Stimulated activated CD4-positive, alpha-beta T cell treated with anti-CD3 and anti-CD28 coated beads, Interleukin-15, amount 100 ng/mL, for 24 hours (primary cell): ENCODE data around the gene NXPH3.

Experiments
- DNase-seq: peaks from one replicate; pipeline ENCODE4 v3.0.0-alpha.2; 2020

The NXPH3 gene

DNA sequence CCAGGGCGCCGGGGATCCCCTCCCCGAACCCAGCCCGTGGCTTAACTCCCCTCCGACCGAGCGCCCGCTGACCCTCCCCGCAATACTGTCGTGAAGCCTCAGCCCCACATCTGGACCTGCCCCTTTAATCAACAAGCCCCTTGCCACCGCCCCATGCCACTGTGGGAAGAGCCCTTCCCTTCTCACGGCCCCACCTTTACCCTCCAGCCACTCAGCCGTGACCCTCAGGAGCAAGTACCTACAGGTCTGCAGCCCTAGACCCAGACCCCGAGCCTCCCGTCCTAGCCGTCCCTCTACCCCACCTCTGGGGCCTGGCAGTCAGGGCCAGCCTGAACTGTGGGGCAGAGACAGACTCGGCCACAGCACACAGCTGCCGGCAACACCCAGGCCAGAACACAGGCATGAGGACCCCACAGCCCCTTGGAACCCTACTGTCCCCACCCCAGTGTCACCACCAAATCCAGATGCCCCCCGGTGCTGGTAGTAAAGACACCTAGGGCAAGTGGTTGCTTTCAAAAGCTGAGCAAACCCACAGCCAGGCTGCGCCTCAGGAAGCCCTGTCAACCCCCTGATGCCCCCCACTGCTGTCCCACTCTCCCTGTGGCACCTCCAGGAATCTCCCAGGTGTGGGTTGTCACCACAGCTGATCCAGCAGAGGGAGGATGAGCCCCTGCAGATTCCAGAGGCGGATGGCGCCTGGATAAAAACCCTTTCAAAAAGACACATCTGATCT lies 1.4 kb downstream of the NXPH3 start:
- no peak for DNase-seq

DNA sequence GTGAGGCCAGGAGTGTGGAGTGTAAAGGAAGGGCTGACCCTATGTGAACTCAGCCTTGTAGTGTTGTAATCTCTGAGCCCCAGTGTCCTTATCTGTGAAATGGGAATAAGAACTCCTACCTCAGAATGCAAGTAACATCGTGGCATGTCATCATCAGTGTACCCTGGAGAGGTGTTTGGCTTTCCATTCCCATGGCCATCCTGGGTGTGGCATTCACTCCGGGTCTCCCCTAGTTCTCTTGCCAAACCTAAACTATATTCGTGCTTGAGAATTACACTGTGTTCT lies 1.9 kb downstream of the NXPH3 start:
- DNase-seq, result no peak

DNA sequence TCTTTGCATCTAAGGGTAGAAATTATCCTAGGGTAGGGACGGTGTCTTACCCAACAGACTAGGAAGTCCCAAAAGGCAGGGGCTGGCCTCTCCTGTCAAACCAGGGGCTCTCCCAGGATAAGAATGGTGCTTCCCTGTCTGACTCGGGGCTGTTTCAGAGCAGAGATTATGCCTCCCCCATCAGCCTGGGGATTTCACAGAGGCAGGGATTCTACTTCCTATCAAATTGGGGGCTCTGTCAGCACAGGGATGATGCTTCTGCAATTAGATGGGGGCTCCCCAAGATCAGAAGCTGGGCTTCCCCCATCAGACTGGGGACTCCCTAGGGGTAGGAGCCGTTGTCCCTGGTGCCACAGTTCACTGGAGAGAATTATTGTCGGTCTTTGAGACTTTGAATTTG lies 2.3 kb downstream of the NXPH3 start:
- no peak for DNase-seq

DNA sequence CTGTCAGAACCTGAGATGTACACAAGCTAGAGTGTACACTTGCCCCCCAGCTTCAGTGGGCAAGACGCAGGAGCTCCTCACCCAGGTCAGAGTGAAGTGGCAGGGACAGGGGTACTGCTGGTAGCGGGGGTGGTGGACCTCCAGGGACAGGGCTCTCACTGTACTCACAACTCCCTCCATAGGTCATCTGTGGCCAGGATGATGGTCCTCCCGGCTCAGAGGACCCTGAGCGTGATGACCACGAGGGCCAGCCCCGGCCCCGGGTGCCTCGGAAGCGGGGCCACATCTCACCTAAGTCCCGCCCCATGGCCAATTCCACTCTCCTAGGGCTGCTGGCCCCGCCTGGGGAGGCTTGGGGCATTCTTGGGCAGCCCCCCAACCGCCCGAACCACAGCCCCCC lies 2.7 kb downstream of the NXPH3 start:
- no peak for DNase-seq

DNA sequence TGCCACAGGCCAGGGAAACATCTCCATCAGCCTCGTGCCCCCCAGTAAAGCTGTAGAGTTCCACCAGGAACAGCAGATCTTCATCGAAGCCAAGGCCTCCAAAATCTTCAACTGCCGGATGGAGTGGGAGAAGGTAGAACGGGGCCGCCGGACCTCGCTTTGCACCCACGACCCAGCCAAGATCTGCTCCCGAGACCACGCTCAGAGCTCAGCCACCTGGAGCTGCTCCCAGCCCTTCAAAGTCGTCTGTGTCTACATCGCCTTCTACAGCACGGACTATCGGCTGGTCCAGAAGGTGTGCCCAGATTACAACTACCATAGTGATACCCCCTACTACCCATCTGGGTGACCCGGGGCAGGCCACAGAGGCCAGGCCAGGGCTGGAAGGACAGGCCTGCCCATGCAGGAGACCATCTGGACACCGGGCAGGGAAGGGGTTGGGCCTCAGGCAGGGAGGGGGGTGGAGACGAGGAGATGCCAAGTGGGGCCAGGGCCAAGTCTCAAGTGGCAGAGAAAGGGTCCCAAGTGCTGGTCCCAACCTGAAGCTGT lies 3.4 kb downstream of the NXPH3 start:
- no peak for DNase-seq

DNA sequence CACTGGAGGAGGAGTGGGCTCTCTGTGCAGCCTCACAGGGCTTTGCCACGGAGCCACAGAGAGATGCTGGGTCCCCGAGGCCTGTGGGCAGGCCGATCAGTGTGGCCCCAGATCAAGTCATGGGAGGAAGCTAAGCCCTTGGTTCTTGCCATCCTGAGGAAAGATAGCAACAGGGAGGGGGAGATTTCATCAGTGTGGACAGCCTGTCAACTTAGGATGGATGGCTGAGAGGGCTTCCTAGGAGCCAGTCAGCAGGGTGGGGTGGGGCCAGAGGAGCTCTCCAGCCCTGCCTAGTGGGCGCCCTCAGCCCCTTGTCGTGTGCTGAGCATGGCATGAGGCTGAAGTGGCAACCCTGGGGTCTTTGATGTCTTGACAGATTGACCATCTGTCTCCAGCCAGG lies 3.9 kb downstream of the NXPH3 start:
- no peak for DNase-seq

DNA sequence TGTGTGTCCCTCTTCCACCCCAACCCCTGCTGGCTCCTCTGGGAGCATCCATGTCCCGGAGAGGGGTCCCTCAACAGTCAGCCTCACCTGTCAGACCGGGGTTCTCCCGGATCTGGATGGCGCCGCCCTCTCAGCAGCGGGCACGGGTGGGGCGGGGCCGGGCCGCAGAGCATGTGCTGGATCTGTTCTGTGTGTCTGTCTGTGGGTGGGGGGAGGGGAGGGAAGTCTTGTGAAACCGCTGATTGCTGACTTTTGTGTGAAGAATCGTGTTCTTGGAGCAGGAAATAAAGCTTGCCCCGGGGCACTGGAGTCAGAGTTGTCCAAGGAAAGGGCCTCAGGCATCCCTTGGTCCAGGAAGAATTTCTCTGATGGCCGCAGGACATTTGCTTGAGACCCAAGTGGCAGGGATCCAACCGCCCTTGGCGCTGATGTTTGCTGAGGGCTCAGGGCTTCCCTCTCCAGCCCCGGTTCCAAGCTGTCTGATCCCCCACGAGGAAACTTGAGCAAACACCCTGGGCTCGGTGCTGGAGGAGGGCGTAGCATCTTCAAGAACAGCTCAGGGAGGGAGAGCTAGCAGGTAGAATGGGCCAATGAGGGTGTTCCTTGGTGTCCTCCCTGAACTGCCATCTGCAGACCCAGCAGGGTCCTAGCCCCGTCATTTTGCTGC lies 4.5 kb downstream of the NXPH3 start:
- DNase-seq, result no peak

DNA sequence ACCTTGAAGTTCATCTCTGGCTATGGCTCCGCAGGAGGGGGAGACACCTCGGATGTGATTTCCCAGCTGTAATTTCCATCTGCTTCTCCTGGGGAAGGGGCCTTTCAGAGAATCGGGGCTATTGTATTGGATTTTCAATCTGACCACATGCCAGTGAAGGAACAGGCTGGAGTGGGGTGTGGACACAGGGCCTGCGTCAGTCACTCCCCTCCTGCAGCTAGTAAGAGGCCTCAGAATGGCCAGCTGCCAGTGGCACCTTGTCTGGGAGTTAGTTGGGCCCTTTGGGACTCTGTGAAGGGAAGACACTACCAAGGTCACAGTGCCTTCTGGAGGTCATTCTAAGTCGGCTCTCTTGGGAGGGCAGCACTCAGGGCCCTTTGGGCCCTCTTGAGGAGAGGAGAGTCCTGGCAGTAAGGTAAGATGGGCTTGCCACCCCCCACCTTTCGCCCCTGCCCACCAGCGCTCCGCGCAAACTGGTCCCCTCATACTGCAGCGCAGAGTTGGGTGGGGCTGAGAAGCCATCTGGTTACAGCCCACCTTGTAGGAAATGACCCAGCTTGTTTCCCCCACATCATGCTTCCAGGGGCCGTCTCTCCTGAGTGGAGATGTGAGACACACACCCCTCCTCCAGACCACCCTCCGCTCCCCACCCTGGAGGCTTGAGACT lies 5.4 kb downstream of the NXPH3 start:
- DNase-seq, result no peak

DNA sequence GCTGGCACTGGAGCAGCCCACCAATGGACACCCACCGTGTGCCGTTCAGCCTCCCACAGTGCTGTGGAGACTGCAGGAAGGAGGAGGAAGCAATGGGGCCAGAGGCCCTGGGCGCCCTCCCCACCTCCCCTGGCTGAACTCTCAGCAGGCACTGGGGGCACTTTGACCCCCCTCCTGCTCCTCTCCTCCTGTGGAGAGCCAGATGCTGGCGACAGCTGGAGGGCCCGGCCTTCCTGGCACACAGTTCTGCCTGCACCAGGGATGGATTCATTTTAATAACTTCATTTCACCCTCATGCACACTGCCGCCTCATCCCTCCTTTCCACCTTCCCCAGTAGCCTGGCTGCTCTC lies 6.0 kb downstream of the NXPH3 start:
- no peak for DNase-seq

DNA sequence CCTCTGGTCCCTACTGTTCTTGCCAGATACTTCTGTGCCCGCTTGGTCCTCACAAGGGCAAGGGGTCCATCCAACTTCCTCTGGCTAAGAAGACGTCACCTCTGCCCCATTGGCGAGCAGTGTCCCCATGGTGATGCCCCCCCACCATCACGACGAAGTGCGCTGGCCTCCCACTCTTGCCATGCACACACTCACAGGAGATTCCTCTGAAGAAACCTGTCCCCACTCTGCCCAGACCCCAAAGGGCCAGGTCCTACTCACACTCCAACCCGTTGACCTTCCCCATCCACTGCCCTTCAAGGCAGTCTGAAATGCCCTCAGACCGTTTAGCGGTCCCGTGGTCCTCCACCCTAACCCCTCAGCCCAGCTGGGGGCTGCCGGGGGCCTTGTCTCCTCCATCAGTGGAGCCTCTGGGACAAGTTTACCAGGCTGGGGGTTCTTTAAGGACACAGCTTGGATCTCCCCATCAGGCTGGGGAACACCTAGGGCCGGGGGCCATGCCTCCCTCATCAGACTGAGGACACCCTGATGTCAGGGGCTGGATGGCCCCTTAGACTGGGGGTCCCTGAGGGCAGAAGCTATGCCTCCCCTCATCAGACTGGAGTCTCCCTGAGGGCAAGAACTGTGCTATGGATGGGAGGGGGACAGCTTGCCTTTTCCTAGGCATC lies 6.5 kb downstream of the NXPH3 start:
- DNase-seq, result no peak

DNA sequence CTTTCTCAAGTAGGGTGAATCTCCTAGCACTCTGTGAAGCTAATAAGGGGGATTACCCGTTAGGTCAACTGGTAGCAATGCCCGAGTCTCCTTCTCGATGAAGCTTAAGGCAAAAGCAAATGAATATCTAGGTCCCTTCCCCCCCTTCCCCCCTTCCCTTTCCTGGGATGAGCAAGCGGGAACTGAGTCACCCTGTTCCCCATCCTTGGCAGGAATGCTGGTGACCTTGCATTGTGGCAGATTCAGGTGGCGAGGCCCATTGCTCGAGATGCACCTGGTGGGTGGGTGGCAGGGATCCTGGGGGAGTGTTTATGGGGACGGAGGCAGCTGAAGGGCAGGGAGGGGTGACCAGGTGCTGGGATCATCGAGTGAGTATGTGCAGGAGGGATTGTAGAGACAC lies 7.1 kb downstream of the NXPH3 start:
- no peak for DNase-seq

DNA sequence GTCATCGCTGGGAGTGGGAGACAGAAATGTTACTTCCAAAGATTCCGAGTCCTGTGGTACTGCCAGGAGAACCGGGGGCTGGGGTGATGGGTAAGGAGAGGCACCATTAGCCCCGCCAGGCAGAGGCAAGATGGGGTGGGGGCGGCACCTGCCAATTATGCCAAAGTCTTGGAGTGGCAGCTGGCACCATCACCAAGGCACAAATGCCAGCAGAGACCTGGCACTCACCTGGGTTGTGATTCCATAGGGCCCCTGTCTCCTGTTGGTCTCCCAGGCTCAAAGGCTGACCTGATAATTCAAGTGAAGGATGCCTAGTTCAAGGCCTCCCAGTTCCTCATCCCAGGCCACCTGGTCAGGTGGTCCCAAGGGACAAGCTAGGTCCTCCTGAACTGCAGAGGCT lies 7.6 kb downstream of the NXPH3 start:
- no peak for DNase-seq

DNA sequence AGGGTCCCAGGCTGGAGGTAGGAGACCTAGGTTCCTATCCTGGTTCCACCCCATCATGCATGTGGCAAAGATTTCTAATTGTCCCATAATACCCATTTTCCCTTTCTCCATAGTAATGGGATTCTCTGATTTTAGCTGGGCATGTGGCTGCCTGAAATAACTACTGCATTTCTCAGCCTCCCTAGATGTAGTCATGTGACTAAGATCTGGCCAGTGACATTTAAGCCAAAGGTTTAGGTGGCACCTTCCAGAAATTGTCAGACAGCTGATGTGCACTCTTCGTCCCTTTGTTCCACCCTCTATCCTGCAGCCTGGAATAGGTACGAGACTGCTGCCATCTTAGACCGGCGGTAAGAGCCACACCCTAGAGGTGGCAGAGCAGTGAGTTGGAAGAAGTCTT lies 8.2 kb downstream of the NXPH3 start:
- DNase-seq, result no peak

DNA sequence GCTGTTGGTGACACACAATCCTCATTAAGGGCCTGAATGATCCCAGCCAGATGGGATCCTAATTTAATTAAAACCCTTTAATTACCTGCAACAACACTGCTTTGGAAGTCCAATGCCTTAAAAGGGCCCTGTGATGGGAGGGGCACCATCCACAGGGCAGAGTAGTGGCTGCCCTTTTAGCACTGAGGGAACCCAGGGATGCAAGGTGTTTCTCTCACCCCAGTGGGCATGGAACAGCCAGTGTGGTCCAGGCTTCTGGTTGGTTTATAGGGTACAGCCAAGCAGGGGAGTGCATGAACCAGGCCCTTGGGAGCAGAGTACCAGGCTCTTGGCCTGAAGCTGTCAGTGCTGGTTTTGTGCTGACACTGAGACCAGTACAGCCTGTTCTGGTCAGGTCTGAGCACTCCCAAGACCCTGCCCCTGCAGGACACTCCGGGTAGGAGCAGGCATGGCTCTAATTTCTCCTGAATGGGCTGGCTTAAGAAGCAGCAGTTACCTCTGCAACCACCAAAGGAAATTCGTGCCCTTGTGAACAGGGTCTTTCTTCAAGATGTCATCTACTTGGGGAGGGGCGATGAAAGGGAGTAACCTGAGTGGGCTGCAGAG lies 9.9 kb downstream of the NXPH3 start:
- no peak for DNase-seq

DNA sequence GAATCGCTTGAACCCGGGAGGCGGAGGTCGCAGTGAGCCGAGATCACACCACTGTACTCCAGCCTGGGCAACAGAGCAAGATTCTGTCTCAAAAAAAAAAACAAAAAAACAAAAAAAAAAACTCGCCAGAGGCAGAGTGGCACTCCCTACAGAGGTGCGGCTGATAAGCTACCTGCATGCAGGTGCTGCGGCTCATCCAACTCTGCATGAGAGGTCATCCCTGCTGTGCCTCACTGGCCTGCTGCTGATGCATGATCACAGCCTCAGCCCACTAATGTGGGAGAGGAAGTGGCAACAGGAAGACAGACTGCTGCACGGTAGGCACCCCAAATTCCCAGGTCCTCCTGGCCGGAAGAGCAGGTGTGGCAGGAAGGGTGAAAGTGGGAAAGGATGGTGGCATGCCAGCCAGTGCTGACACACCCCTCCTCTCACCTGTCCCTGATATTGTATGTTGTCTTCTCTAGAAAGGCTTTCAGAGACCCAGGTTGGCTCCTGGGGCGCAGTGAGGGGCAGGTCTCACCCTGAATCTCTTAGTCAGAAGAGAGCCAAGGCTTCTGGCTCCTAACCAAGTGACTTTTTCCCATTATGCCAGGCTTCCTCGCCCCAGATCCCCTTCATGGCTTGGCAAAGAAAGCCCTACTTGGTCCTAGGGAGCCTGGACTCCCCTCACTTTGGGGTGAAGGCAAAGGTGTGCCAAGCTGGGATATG lies 11.8 kb downstream of the NXPH3 start:
- no peak for DNase-seq

DNA sequence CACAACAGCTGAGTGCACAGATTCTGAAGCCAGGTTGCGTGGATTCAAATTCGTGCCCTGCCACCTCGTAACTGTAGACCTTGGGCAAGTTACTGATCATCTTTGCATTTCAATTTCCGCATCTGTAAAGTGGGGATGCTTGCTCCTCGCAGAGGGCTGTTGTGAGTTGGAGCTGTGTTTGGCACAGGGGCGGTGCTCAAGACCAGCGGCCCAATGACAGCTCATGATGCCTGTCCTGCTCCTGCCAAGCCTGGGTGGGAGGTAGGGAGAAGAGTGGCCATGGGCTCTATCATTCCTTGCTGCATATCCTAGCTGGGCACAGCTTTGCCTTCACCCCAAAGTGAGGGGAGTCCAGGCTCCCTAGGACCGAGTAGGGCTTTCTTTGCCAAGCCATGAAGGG lies 12.6 kb downstream of the NXPH3 start:
- no peak for DNase-seq

DNA sequence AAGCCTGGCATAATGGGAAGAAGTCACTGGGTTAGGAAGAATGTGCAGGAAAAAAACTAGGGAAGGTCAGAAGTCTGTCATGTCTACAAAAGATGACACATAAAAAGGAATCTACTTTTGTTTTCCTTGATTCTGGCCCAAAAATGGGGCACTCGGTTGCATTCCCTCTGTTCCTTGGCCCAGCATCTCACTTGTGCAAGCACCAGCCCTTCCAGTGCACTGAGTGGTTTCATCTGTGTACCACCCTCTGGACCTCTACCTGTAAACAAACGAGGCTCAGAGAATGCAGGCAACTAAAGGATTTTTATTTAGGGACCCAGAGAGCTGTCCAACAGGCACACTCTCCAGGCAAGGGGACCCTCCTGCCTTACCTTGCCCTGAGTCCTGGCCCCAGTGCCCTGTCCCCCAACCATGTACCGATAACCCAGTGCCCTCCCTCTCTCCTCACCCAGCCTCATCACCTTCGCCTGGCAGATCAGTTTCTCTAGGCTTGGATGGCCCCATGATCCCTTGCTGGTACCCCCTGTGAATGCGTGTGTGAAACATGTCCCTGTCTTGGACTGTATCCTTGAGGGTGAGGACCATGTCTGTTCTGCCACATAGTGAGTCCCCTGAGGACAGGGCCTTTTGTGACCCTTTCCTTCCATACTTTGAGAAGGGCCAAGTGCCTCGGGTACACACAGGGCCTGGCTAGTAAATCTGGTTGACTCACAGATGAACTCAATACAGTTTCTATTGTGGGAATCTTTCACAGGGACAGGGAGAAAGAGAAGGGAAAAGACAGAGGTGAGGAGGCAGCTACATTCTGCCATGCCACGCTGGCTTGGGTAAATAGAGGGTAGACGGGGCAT lies 13.3 kb downstream of the NXPH3 start:
- no peak for DNase-seq

DNA sequence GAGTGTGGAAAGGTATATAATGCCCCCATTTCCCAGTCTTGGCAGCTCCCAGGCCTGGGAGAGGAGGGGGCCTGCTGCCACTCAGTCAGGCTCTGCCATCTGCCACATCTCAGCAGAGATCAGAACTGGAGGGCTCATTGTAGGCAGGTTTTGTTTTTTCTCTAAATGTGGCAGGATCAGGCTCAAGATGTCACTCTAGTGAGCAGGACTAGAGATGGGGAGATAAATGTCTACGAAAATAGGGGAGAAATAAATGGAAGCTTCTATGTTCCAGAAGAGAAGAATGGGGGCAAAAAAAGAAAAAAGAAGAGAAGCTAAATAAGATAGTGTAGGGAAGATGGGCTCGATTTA lies 13.9 kb downstream of the NXPH3 start:
- DNase-seq, result no peak

DNA sequence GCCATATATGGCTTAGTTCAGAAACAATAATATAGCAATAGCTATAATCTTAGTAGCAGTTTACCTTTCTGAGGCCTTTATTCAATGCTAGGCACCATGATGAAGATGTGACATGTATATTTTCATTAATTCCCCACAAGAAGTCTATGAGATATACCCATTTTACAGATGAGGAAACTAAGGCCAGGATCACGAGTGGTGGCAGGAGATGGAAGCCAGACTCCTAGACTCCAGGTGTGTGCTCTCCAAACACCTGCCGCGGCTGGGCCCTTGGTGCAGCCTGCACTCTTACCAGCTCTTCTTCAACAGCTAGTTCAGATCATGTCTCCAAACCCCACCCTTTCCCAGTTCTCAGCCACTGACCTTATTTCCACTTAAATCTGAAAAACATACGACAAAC lies 15.2 kb downstream of the NXPH3 start:
- DNase-seq, result no peak

DNA sequence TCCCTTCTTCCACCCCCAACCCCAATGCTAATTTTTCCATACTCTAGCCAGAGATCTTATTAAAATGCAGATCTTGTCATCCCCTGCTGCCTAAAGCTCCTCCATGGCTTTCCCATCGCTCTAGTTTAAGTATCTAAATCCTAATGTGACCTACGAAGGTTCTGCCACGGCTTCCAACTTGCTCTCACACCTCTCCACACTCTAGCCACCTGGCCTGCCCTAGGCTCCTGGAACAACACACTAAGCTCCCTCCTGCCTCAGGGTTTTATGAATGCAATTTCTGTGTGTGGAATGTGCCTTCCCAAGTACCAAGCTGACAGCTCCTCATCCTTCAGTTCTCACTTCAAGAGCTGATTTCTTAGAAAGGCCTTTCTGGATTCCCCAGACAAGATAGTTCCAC lies 16.6 kb downstream of the NXPH3 start:
- DNase-seq, result no peak

DNA sequence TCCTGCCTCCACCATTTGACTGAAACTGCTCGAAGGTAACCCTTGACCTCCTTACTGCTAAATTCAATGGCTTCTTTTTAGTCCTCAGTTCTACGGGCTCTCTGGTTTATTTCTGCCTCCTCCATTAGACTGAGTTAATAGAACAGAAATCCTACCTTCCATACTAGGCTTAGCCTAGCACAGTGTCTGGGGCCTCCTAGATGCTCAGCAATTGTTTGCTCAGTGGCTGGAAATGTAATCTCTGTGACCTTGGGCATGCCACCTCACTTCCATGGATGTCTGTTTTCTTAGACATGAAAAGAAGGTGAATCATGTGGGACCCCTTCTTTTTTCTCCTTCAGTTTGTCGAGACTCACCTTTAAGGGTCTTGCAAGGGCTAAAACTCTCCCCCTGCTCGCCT lies 19.7 kb downstream of the NXPH3 start:
- DNase-seq, result no peak

DNA sequence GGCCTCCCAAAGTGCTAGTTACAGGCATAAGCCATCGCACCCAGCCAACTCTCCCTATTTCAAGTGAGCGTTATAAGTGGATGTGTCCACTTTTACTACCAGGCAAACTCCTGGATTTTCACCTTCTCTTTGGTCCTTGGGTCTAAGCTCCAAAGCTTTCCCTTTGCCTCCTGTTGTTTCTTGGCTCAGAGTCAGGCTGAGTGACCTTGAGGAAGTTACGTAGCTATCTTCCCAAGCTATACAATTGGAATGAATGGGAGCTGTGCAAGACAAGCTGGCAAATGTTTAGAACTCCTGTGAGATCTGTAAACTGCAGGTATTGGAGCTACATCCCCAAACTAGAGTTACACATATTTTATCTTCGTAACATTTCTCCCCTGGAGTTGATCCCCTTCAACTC lies 20.3 kb downstream of the NXPH3 start:
- no peak for DNase-seq
